ENCODE measurements around the gene DCTN1.

The DCTN1 gene

GRCh38 chr2:74349889-74350288, 30.2 kb downstream of the DCTN1 start:
- Histone ChIP-seq H3K9ac (no peak overlapping the region), H4K20me1 (ENCODE audit: insufficient read depth) (no peaks in the 10 kb centered on the region), H3K36me3 (ENCODE audit: insufficient read depth) (no peaks in the 10 kb centered on the region), H3K4me3 (IDR thresholded peaks at IDR 0.05; ENCODE audit: insufficient read depth, low read depth, low read length) (no peak overlapping the region), H3K4me1 (ENCODE audit: low read depth, poor library complexity, severe bottlenecking) (no peaks in the 10 kb centered on the region), H3K27ac (no peak overlapping the region), H3K4me2 (no peak overlapping the region), H3K27me3 (ENCODE audit: insufficient read depth, low read depth) (no peaks in the 10 kb centered on the region), H2AFZ (ENCODE audit: low read depth) (no peak overlapping the region), H3K79me2 (ENCODE audit: insufficient read depth, low read depth) (no peaks in the 10 kb centered on the region)
- no peak for TF ChIP-seq CTCF (conservative IDR thresholded peaks at IDR 0.05; ENCODE audit: low read depth, low read length)

- H4K20me1 ChIP-seq (ENCODE audit: insufficient read depth): no peaks in the 10 kb centered on the region
- no peaks in the 10 kb centered on the region for H3K36me3 ChIP-seq (ENCODE audit: insufficient read depth)
- H3K27ac ChIP-seq: no peak overlapping the region
- no peak overlapping the region for H3K4me2 ChIP-seq
- H3K9ac ChIP-seq: no peak overlapping the region
- no peak for TF ChIP-seq CTCF (conservative IDR thresholded peaks at IDR 0.05; ENCODE audit: low read depth, low read length)
- H2AFZ ChIP-seq (ENCODE audit: low read depth): no peak overlapping the region
- H3K79me2 ChIP-seq (ENCODE audit: insufficient read depth, low read depth): no peaks in the 10 kb centered on the region
- no peak overlapping the region for H3K4me3 ChIP-seq (IDR thresholded peaks at IDR 0.05; ENCODE audit: insufficient read depth, low read depth, low read length)
- H3K4me1 ChIP-seq (ENCODE audit: low read depth, poor library complexity, severe bottlenecking): no peaks in the 10 kb centered on the region
- no peaks in the 10 kb centered on the region for H3K27me3 ChIP-seq (ENCODE audit: insufficient read depth, low read depth)
Observed at GRCh38 chr2:74347742-74348141, 32.4 kb downstream of the DCTN1 start.

DNA sequence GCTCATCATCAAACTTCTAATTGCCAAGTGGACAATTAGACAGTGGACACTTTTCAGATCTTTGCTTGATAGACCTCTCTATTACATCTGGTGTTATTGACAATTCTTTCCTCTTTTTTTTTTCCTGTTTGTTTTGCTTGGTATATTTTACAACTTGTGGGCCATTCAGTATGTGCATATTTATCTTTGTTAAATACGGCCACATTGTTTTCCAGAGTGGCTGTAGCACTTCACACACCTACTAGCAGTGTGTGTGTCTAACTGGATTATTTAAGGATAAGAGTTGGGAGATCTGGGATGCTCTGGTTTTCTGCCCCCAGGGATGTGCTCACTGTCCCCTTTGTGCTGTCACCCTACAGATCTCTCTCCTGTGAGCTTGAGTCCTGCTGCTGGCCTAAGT, 32.8 kb downstream of the DCTN1 start:
- Histone ChIP-seq H3K36me3 (ENCODE audit: insufficient read depth) (no peaks in the 10 kb centered on the region), H3K79me2 (ENCODE audit: insufficient read depth, low read depth) (no peaks in the 10 kb centered on the region), H2AFZ (ENCODE audit: low read depth) (no peak overlapping the region), H4K20me1 (ENCODE audit: insufficient read depth) (no peaks in the 10 kb centered on the region), H3K4me2 (no peak overlapping the region), H3K27me3 (ENCODE audit: insufficient read depth, low read depth) (no peaks in the 10 kb centered on the region), H3K9ac (no peak overlapping the region), H3K4me3 (IDR thresholded peaks at IDR 0.05; ENCODE audit: insufficient read depth, low read depth, low read length) (no peak overlapping the region), H3K27ac (no peak overlapping the region), H3K4me1 (ENCODE audit: low read depth, poor library complexity, severe bottlenecking) (no peaks in the 10 kb centered on the region)
- no peak for TF ChIP-seq CTCF (conservative IDR thresholded peaks at IDR 0.05; ENCODE audit: low read depth, low read length)

- Histone ChIP-seq H3K27ac (no peak overlapping the region), H4K20me1 (ENCODE audit: insufficient read depth) (no peaks in the 10 kb centered on the region), H2AFZ (ENCODE audit: low read depth) (no peak overlapping the region), H3K4me2 (no peak overlapping the region), H3K4me1 (ENCODE audit: low read depth, poor library complexity, severe bottlenecking) (no peaks in the 10 kb centered on the region), H3K79me2 (ENCODE audit: insufficient read depth, low read depth) (no peaks in the 10 kb centered on the region), H3K27me3 (ENCODE audit: insufficient read depth, low read depth) (no peaks in the 10 kb centered on the region), H3K4me3 (IDR thresholded peaks at IDR 0.05; ENCODE audit: insufficient read depth, low read depth, low read length) (no peak overlapping the region), H3K9ac (no peak overlapping the region), H3K36me3 (ENCODE audit: insufficient read depth) (no peaks in the 10 kb centered on the region)
- TF ChIP-seq CTCF (conservative IDR thresholded peaks at IDR 0.05; ENCODE audit: low read depth, low read length): no peak
Observed at GRCh38 chr2:74345272-74345943, 34.7 kb downstream of the DCTN1 start.
